ENCODE results near the gene MAP3K5. TPM values are rescaled to one million over a fixed set of nuclear protein-coding genes. Genes with fewer than 3 reads are reported as not detected.

The MAP3K5 gene
- total and polyA plus RNA-seq, 2 of the 8 experiments (the other 6 are each of a cell fraction or from before 2014, with no cell fraction given): 0.63 to 2.6 TPM

GRCh38 chr6:136719280-136720044 lies 72.8 kb downstream of the MAP3K5 start (continued):
- TF ChIP-seq CTCF (IDR thresholded peaks at IDR 0.05; ENCODE audit: control extremely low read depth in 1 of 3, insufficient read depth in 1 of 3, low read depth in 1 of 3, low read length in 3 of 3) (no peak), E2F6 (IDR thresholded peaks at IDR 0.05) (no peak), BCL11A (IDR thresholded peaks at IDR 0.05; ENCODE audit: low read depth in 2 of 2, low read length in 2 of 2) (no peak), EP300 (IDR thresholded peaks at IDR 0.05; ENCODE audit: borderline replicate concordance in 1 of 2, low read depth in 2 of 2, low read length in 2 of 2) (no peak), BACH1 (IDR thresholded peaks at IDR 0.05; ENCODE audit: low read length) (no peak), EGR1 (IDR thresholded peaks at IDR 0.05; ENCODE audit: borderline replicate concordance, low read depth, low read length) (no peak), KDM5A (IDR thresholded peaks at IDR 0.05; ENCODE audit: low read length) (no peak), POLR2A (IDR thresholded peaks at IDR 0.05; ENCODE audit: control extremely low read depth in 1 of 2, low read depth in 2 of 2, low read length in 2 of 2) (no peak), TAF7 (optimal IDR thresholded peaks at IDR 0.05; ENCODE audit: borderline replicate concordance, low read depth, low read length) (no peak), SP2 (IDR thresholded peaks at IDR 0.05; ENCODE audit: low read length) (no peak)

All from H1 (cell line).